Stimulated activated CD8-positive, alpha-beta memory T cell treated with anti-CD3 and anti-CD28 coated beads, Interleukin-4, amount 100 ng/mL, for 24 hours (primary cell): ENCODE measurements around the gene SCGB1A1.
A peak's percentile ranks its signal among the peaks of the same experiment; 100 is the strongest.
"Not testable (repeated sequence)": the region's sequence is repeated elsewhere in the genome, so short reads cannot be mapped to it uniquely, and the experiment has no call there.

ENCODE experiments used
- DNase-seq: peaks from one replicate; pipeline ENCODE4 v3.0.0-alpha.2; 2020; ENCODE audit warnings: low read depth

Gene SCGB1A1

GRCh38 chr11:62418733-62419132 is at the start of gene SCGB1A1:
Gene SCGB1A1 (plus strand): TSS chr11:62419033. CDS start chr11:62419096, 63 bp downstream.
- no peak for DNase-seq

GRCh38 chr11:62370743-62371440 is 47.9 kb upstream of the SCGB1A1 start:
- DNase-seq, result peak; percentile 24

GRCh38 chr11:62372871-62373270 is 46.0 kb upstream of the SCGB1A1 start:
- DNase-seq, result no peak

- DNase-seq, result no peak
Observed at GRCh38 chr11:62373464-62374119, 45.2 kb upstream of the SCGB1A1 start.

GRCh38 chr11:62374801-62375200 is 44.0 kb upstream of the SCGB1A1 start:
- DNase-seq, result no peak

- not testable (repeated sequence) for DNase-seq
Observed at GRCh38 chr11:62378459-62379063, 40.3 kb upstream of the SCGB1A1 start.

GRCh38 chr11:62379586-62379985 is 39.2 kb upstream of the SCGB1A1 start:
- not testable (repeated sequence) for DNase-seq

- DNase-seq, result not testable (repeated sequence)
Observed at GRCh38 chr11:62380821-62381245, 38.0 kb upstream of the SCGB1A1 start.

- DNase-seq, result no peak
Observed at GRCh38 chr11:62383822-62384221, 35.0 kb upstream of the SCGB1A1 start.

- not testable (repeated sequence) for DNase-seq
Observed at GRCh38 chr11:62386083-62386482, 32.8 kb upstream of the SCGB1A1 start.

- DNase-seq, result no peak
Observed at GRCh38 chr11:62387381-62387780, 31.5 kb upstream of the SCGB1A1 start.

- no peak for DNase-seq
Observed at GRCh38 chr11:62388999-62389398, 29.8 kb upstream of the SCGB1A1 start.

- no peak for DNase-seq
Observed at GRCh38 chr11:62390237-62390636, 28.6 kb upstream of the SCGB1A1 start.

- DNase-seq, result no peak
Observed at GRCh38 chr11:62390722-62391121, 28.1 kb upstream of the SCGB1A1 start.

GRCh38 chr11:62391642-62392425 is 27.0 kb upstream of the SCGB1A1 start:
- no peak for DNase-seq

- no peak for DNase-seq
Observed at GRCh38 chr11:62392506-62392905, 26.3 kb upstream of the SCGB1A1 start.

GRCh38 chr11:62393061-62393611 is 25.7 kb upstream of the SCGB1A1 start:
- DNase-seq, result no peak

- DNase-seq, result no peak
Observed at GRCh38 chr11:62393735-62394134, 25.1 kb upstream of the SCGB1A1 start.

GRCh38 chr11:62394825-62395538 is 23.9 kb upstream of the SCGB1A1 start:
- DNase-seq, result no peak

GRCh38 chr11:62395885-62396551 is 22.8 kb upstream of the SCGB1A1 start:
- no peak for DNase-seq
